Measurements from ENCODE around the gene OR51B2.
"Not testable (repeated sequence)": the region's sequence is repeated elsewhere in the genome, so short reads cannot be mapped to it uniquely, and the experiment has no call there.

GRCh38 chr11:5294342-5294995, 29.6 kb downstream of the OR51B2 start:
- not testable (repeated sequence) for TF ChIP-seq CTCF, POLR2A (IDR thresholded peaks at IDR 0.05)

All from body of pancreas (tissue), 4 donors.